Gastroesophageal sphincter (tissue), 3 donors: ENCODE measurements around the gene PLCH1.

Experiments
- CTCF ChIP-seq, 4 experiments: fragments of 200-600 bp in 2 of 4; fragments of 450-650 bp in 2 of 4; sonication (generic) in 1 of 4; IDR thresholded peaks; one replicate each; pipeline ENCODE4 v1.5.1; 2017 to 2019; ENCODE audit warnings: antibody characterized with exemption in 4 of 4, mild to moderate bottlenecking in 2 of 4, moderate library complexity in 2 of 4
- POLR2A ChIP-seq, 2 donors: fragments of 450-650 bp; IDR thresholded peaks; one replicate each; pipeline ENCODE4 v1.6.1; 2017; ENCODE audit warnings: antibody characterized with exemption in 2 of 2, mild to moderate bottlenecking in 2 of 2, moderate library complexity in 1 of 2

GRCh38 chr3:155370198-155370597, 374.7 kb downstream of the PLCH1 start:
- TF ChIP-seq POLR2A (IDR thresholded peaks at IDR 0.05) (no peak), CTCF (IDR thresholded peaks at IDR 0.05) (peak in 2 of 4 experiments; percentile 15 to 29)
